Sigmoid colon (tissue), 4 donors: ENCODE measurements around the gene CORO1C.

Source experiments
- CTCF ChIP-seq, 4 experiments: fragments of 450-650 bp in 3 of 4; fragments of 200-600 bp in 1 of 4; IDR thresholded peaks; one replicate each; pipeline ENCODE4 v1.5.1; 2016 to 2019; ENCODE audit warnings: antibody characterized with exemption in 4 of 4, mild to moderate bottlenecking in 3 of 4, moderate library complexity in 2 of 4
- POLR2A ChIP-seq, 2 donors: fragments of 450-650 bp; IDR thresholded peaks; one replicate each; pipeline ENCODE4 v1.6.1; 2016; ENCODE audit warnings: antibody characterized with exemption in 2 of 2, mild to moderate bottlenecking in 2 of 2, moderate library complexity in 2 of 2
- POLR2AphosphoS5 ChIP-seq, 4 donors: sonication (generic); formaldehyde crosslinking; IDR thresholded peaks; one replicate each; pipeline ENCODE4 v1.6.1; 2017; ENCODE audit warnings: antibody characterized with exemption in 4 of 4

GRCh38 chr12:108641446-108642268 lies 89.7 kb downstream of the CORO1C start:
- TF ChIP-seq POLR2A (IDR thresholded peaks at IDR 0.05) (no peak), CTCF (IDR thresholded peaks at IDR 0.05) (no peak), POLR2AphosphoS5 (IDR thresholded peaks at IDR 0.05) (peak in 2 of 4 donors; percentile 50 to 52)
